Esophagus (tissue), 2 donors: ENCODE measurements around the gene ATP6V1C2. TPM values are rescaled to one million over a fixed set of nuclear protein-coding genes. Genes with fewer than 3 reads are reported as not detected.
"Not testable (repeated sequence)": the region's sequence is repeated elsewhere in the genome, so short reads cannot be mapped to it uniquely, and the experiment has no call there.

ENCODE experiments used
- H3K27ac ChIP-seq, 2 donors: one replicate each; pipeline ENCODE4 v1.5.1; 2013; ENCODE audit warnings: low read depth in 2 of 2, mild to moderate bottlenecking in 2 of 2, inconsistent platforms in 1 of 2, low read length in 1 of 2, moderate library complexity in 1 of 2
- H3K27me3 ChIP-seq, 2 donors: one replicate each; pipeline ENCODE4 v1.6.1; 2013; ENCODE audit warnings: low read length in 2 of 2, control low read depth in 1 of 2, mild to moderate bottlenecking in 1 of 2; ENCODE audit not compliant: insufficient read depth in 2 of 2, control insufficient read depth in 1 of 2
- H3K36me3 ChIP-seq, 2 donors: one replicate each; pipeline ENCODE4 v1.6.1; 2013; ENCODE audit warnings: low read length in 1 of 2; ENCODE audit not compliant: control insufficient read depth in 2 of 2, insufficient read depth in 2 of 2
- H3K4me1 ChIP-seq, 2 donors: one replicate each; pipeline ENCODE4 v1.6.1; 2013; ENCODE audit warnings: low read length in 1 of 2; ENCODE audit not compliant: control insufficient read depth in 2 of 2, insufficient read depth in 2 of 2
- H3K4me3 ChIP-seq, 2 donors: one replicate each; pipeline ENCODE4 v1.5.1; 2013; ENCODE audit warnings: low read length in 2 of 2, mild to moderate bottlenecking in 2 of 2, low read depth in 1 of 2, moderate library complexity in 1 of 2
- H3K9me3 ChIP-seq, 2 donors: one replicate each; pipeline ENCODE4 v1.6.1; 2013; ENCODE audit warnings: mild to moderate bottlenecking in 2 of 2, low read depth in 1 of 2, low read length in 1 of 2, moderate library complexity in 1 of 2; ENCODE audit not compliant: control insufficient read depth in 2 of 2, insufficient read depth in 1 of 2
- WGBS, 2 donors: extraction: QIAGEN DNeasy Blood & Tissue Kit; methylation state at CpG; one replicate each; pipeline ENCODE4 v1.1.7; 2013; 5-methylcytosine and 5-hydroxymethylcytosine counted together
- polyA plus RNA-seq, 2 donors: library from polyadenylated mRNA; stranded (reverse); fragments of 200-250 nt; gene quantifications; one replicate each; pipeline ENCODE4 v1.2.3, GENCODE V29; 2013
- donor health status: healthy with polysubstance abuse.
- donor health status: Bipolar disorder and iron deficiency.

The ATP6V1C2 gene
- polyA plus RNA-seq, 2 donors: 16.8 to 55.0 TPM

GRCh38 chr2:10813163-10814138 is 92.0 kb downstream of the ATP6V1C2 start:
- 50 to 54% methylated on average over 37 of the region's 37 CpGs for WGBS, 2 donors
- H3K27me3 ChIP-seq: not testable (repeated sequence)

GRCh38 chr2:10814142-10814541 is 92.7 kb downstream of the ATP6V1C2 start:
- peaks cover 3 to 5% of the 10 kb centered on the region in 2 donors for H3K4me1 ChIP-seq
- WGBS, 2 donors: 64 to 68% methylated on average over 10 of the region's 10 CpGs
- H3K27me3 ChIP-seq: no peaks in the 10 kb centered on the region
- H3K9me3 ChIP-seq: no peaks in the 10 kb centered on the region
- no peak overlapping the region for H3K4me3 ChIP-seq
- no peaks in the 10 kb centered on the region for H3K36me3 ChIP-seq
- H3K27ac ChIP-seq: no peak overlapping the region

More at GRCh38 chr2:10813163-10814138, 92.0 kb downstream of the ATP6V1C2 start:
- peak overlapping the region; percentile 59 to 70 for H3K27ac ChIP-seq
- H3K36me3 ChIP-seq, H3K9me3 ChIP-seq, H3K4me1 ChIP-seq: not testable (repeated sequence)
- H3K4me3 ChIP-seq: peak overlapping the region; percentile 43 to 69

DNA sequence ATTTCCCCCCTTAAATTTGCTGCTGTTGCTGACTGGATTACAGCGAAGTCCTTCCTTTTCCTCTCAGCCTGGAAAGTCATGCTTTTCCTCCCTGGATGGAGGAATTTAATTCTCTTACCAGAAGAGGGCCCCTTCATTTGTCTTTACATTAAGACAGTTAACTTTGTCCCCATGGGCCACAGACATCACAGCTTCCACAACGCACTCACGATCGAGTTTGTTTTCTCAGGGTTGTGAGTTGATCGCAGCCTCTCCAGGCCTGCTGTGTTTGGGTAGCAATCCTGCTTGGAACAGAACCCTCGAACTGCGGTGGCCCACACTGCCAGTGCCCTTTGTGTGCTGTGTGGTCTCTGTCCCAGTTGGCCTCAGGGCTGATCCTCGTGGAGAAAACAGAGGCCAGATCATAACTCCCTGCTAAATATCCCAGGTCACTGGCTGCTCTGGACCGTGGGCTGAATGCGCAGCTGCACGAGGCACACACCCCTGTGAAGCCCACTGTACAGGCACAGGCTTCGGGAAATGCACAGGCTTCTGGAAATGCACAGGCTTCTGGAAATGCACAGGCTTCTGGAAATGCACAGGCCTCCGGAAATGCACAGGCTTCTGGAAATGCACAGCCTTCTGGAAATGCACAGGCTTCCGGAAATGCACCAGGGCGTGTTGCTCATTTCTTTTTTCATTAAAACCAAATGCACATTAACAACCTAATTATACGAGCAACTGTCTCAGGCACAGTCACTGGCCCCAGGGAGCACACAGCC is 93.3 kb downstream of the ATP6V1C2 start:
- no peaks in the 10 kb centered on the region for H3K36me3 ChIP-seq
- H3K27ac ChIP-seq: no peak overlapping the region
- WGBS, 2 donors: 70 to 73% methylated on average over 16 of the region's 16 CpGs
- no peaks in the 10 kb centered on the region for H3K27me3 ChIP-seq
- no peak overlapping the region for H3K4me3 ChIP-seq
- no peaks in the 10 kb centered on the region for H3K9me3 ChIP-seq
- peaks cover 3 to 5% of the 10 kb centered on the region in 2 donors for H3K4me1 ChIP-seq

- H3K27me3 ChIP-seq: peaks cover 0 to 2% of the 10 kb centered on the region in 2 donors
- no peaks in the 10 kb centered on the region for H3K36me3 ChIP-seq
- H3K4me1 ChIP-seq: peaks cover 0 to 3% of the 10 kb centered on the region in 2 donors
- WGBS, 2 donors: 49% methylated on average over 5 of the region's 5 CpGs
- no peak overlapping the region for H3K4me3 ChIP-seq
- H3K9me3 ChIP-seq: no peaks in the 10 kb centered on the region
- no peak overlapping the region for H3K27ac ChIP-seq
These were observed 96.0 kb downstream of the ATP6V1C2 start for GRCh38 chr2:10817413-10817812.

- not testable (repeated sequence) for H3K36me3 ChIP-seq
- 90 to 96% methylated on average over 3 of the region's 3 CpGs for WGBS, 2 donors
These were observed 96.9 kb downstream of the ATP6V1C2 start for GRCh38 chr2:10818305-10818704.

DNA sequence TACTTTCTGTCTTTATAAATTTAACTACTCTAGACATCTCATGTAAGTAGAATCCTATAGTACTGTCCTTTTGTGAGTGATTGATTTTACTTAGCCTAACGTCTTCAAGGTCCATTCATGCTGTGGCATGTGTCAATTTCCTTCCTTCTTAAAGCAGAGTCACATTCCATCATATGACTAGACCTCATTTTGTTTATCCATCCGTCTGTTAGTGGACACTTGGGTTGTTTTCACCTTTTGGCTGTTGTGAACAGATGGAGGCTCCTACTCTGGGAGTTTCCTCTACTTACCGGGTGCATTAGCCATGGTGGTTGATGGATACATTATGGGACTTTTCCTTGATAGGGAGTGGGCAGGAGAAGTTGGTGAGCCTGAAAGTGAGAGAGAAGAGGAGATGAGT is 97.6 kb downstream of the ATP6V1C2 start:
- Histone ChIP-seq H3K36me3 (no peaks in the 10 kb centered on the region), H3K9me3 (no peaks in the 10 kb centered on the region), H3K27ac (no peak overlapping the region), H3K4me1 (no peaks in the 10 kb centered on the region), H3K27me3 (peaks cover 0 to 2% of the 10 kb centered on the region in 2 donors), H3K4me3 (no peak overlapping the region)
- 71 to 79% methylated on average over 3 of the region's 3 CpGs for WGBS, 2 donors

More at GRCh38 chr2:10818305-10818704, 96.9 kb downstream of the ATP6V1C2 start:
- not testable (repeated sequence) for H3K27ac ChIP-seq, H3K4me3 ChIP-seq, H3K9me3 ChIP-seq, H3K27me3 ChIP-seq, H3K4me1 ChIP-seq

- Histone ChIP-seq H3K36me3 (no peaks in the 10 kb centered on the region), H3K27ac (no peak overlapping the region), H3K27me3 (peaks cover 0 to 2% of the 10 kb centered on the region in 2 donors), H3K4me3 (no peak overlapping the region), H3K4me1 (no peaks in the 10 kb centered on the region), H3K9me3 (peaks cover 0 to 2% of the 10 kb centered on the region in 2 donors)
- 92 to 93% methylated on average over 12 of the region's 12 CpGs for WGBS, 2 donors
These were observed 98.4 kb downstream of the ATP6V1C2 start for GRCh38 chr2:10819714-10820314.

- Histone ChIP-seq H3K36me3 (no peaks in the 10 kb centered on the region), H3K4me1 (no peaks in the 10 kb centered on the region), H3K9me3 (peaks cover 0 to 2% of the 10 kb centered on the region in 2 donors), H3K4me3 (no peak overlapping the region), H3K27ac (no peak overlapping the region), H3K27me3 (peaks cover 0 to 2% of the 10 kb centered on the region in 2 donors)
- WGBS, 2 donors: 56% methylated on average over 8 of the region's 8 CpGs
These were observed 99.1 kb downstream of the ATP6V1C2 start for GRCh38 chr2:10820562-10820961.

- WGBS, 2 donors: 73 to 75% methylated on average over 13 of the region's 13 CpGs
- Histone ChIP-seq H3K4me3 (no peak overlapping the region), H3K4me1 (no peaks in the 10 kb centered on the region), H3K27ac (no peak overlapping the region), H3K9me3 (peaks cover 0 to 2% of the 10 kb centered on the region in 2 donors), H3K36me3 (no peaks in the 10 kb centered on the region), H3K27me3 (peaks cover 0 to 2% of the 10 kb centered on the region in 2 donors)
These were observed 99.7 kb downstream of the ATP6V1C2 start for GRCh38 chr2:10820978-10821695.
